H1 (cell line): ENCODE measurements around the gene TXNDC11. TPM values are rescaled to one million over a fixed set of nuclear protein-coding genes. Genes with fewer than 3 reads are reported as not detected.

Experiments
- CTCF ChIA-PET: fragments of 300-600 bp; sonication (Branson Sonifier 250); formaldehyde crosslinking; loops from one replicate; lab custom pipeline; 2021; ENCODE audit not compliant: partially characterized antibody; lab: Charles Lee
- POLR2A ChIA-PET: fragments of 300-600 bp; sonication (Branson Sonifier 250); formaldehyde crosslinking; loops from one replicate; lab custom pipeline; 2021; ENCODE audit warnings: inconsistent platforms; ENCODE audit not compliant: partially characterized antibody; lab: Charles Lee
- DNase-seq, 2 experiments: peaks; one replicate each; pipeline versions ENCODE4 v3.0.0 to v3.0.0-alpha.2; 2010 to 2022; ENCODE audit warnings: low spot score in 2 of 2, low read depth in 1 of 2, mixed read lengths in 1 of 2
- FAIRE-seq: peaks from 2 replicates; lab custom pipeline; 2011; peaks lifted over from hg19 to GRCh38; lab: Jason Lieb, UNC
- H2AFZ ChIP-seq: 2 replicates; pipeline ENCODE4 v1.8.1; 2012; ENCODE audit warnings: low read length, inconsistent platforms
- H2AK5ac ChIP-seq: 2 replicates; pipeline ENCODE4 v1.6.1; 2013; ENCODE audit warnings: low read depth, low read length
- H2BK120ac ChIP-seq: replicated peaks from 2 replicates; pipeline ENCODE3; 2013; ENCODE audit warnings: low read depth, low read length, inconsistent platforms
- H2BK12ac ChIP-seq: 2 replicates; pipeline ENCODE4 v1.6.1; 2013; ENCODE audit warnings: low read depth, low read length
- H2BK15ac ChIP-seq: 2 replicates; pipeline ENCODE4 v1.6.1; 2013; ENCODE audit warnings: low read length
- H2BK20ac ChIP-seq: 2 replicates; pipeline ENCODE4 v1.6.1; 2013; ENCODE audit warnings: low read length
- H2BK5ac ChIP-seq: 2 replicates; pipeline ENCODE4 v1.6.1; 2013; ENCODE audit warnings: low read depth, low read length
- H3K14ac ChIP-seq: 2 replicates; pipeline ENCODE4 v1.6.1; 2013; ENCODE audit warnings: inconsistent platforms; ENCODE audit not compliant: insufficient read length
- H3K18ac ChIP-seq: 2 replicates; pipeline ENCODE4 v1.6.1; 2013; ENCODE audit warnings: low read length; ENCODE audit errors: extremely low read depth
- H3K23ac ChIP-seq: 2 replicates; pipeline ENCODE4 v1.6.1; 2013; ENCODE audit warnings: inconsistent platforms; ENCODE audit not compliant: insufficient read length
- H3K23me2 ChIP-seq: 2 replicates; pipeline ENCODE4 v1.6.1; 2013; ENCODE audit warnings: low read depth, low read length
- H3K27ac ChIP-seq: 2 replicates; pipeline ENCODE4 v1.6.1; 2011; ENCODE audit warnings: low read depth, low read length, inconsistent platforms
- H3K27me3 ChIP-seq, 4 experiments: replicated peaks in 1 of 4; 1 replicate in 1 of 4; 2 replicates in 3 of 4; pipeline versions ENCODE4 v1.6.1 to v1.8.1; 2011 to 2013; ENCODE audit warnings: low read length in 3 of 4, mild to moderate bottlenecking in 3 of 4, inconsistent platforms in 2 of 4, mixed read lengths in 2 of 4, moderate library complexity in 1 of 4; ENCODE audit not compliant: control insufficient read depth in 3 of 4, insufficient read depth in 3 of 4; ENCODE audit errors: extremely low read depth in 1 of 4
- H3K36me3 ChIP-seq, 4 experiments: 2 replicates each; pipeline versions ENCODE4 v1.6.1 to v1.8.1; 2011 to 2013; ENCODE audit warnings: mild to moderate bottlenecking in 4 of 4, low read length in 3 of 4, moderate library complexity in 2 of 4, control low read depth in 1 of 4, inconsistent platforms in 1 of 4; ENCODE audit not compliant: insufficient read depth in 4 of 4, control insufficient read depth in 2 of 4
- H3K4ac ChIP-seq: replicated peaks from 2 replicates; pipeline ENCODE3; 2013; ENCODE audit warnings: low read length, low read depth, mixed read lengths, inconsistent platforms; ENCODE audit not compliant: insufficient read length
- H3K4me1 ChIP-seq, 4 experiments: replicated peaks in 1 of 4; 1 replicate in 1 of 4; 2 replicates in 3 of 4; pipeline versions ENCODE4 v1.6.1 to v1.8.1; 2011 to 2013; ENCODE audit warnings: low read length in 3 of 4, inconsistent platforms in 2 of 4, mixed read lengths in 1 of 4; ENCODE audit not compliant: insufficient read depth in 4 of 4, control insufficient read depth in 3 of 4
- H3K4me2 ChIP-seq, 2 experiments: 2 replicates each; pipeline versions ENCODE4 v1.6.1 to v1.8.1; 2011 to 2013; ENCODE audit warnings: low read depth in 2 of 2, low read length in 2 of 2, control low read depth in 1 of 2, inconsistent platforms in 1 of 2, mild to moderate bottlenecking in 1 of 2; ENCODE audit not compliant: insufficient read depth in 1 of 2
- H3K4me3 ChIP-seq, 4 experiments: fragments of 200-600, 300-600 bp in 1 of 4; sonication (generic), shearing (Covaris generic), sonication (Bioruptor Twin) in 1 of 4; 2 replicates each; pipeline versions ENCODE4 v1.5.1 to v1.8.1; 2011 to 2016; ENCODE audit warnings: low read length in 4 of 4, low read depth in 3 of 4, control low read depth in 2 of 4, inconsistent platforms in 2 of 4, mild to moderate bottlenecking in 2 of 4, mixed read lengths in 1 of 4, moderate library complexity in 1 of 4; ENCODE audit not compliant: insufficient read depth in 2 of 4; ENCODE audit errors: extremely low read depth in 1 of 4
- H3K56ac ChIP-seq: replicated peaks from 2 replicates; pipeline ENCODE3; 2013; ENCODE audit warnings: low read depth, mild to moderate bottlenecking, mixed read lengths, low read length, inconsistent platforms; ENCODE audit not compliant: insufficient read length
- H3K79me1 ChIP-seq: 2 replicates; pipeline ENCODE4 v1.6.1; 2013; ENCODE audit warnings: low read depth, low read length, control low read depth
- H3K79me2 ChIP-seq, 2 experiments: 2 replicates each; pipeline versions ENCODE4 v1.6.1 to v1.8.1; 2012 to 2013; ENCODE audit warnings: low read length in 2 of 2, mild to moderate bottlenecking in 2 of 2, inconsistent platforms in 1 of 2; ENCODE audit not compliant: insufficient read depth in 2 of 2, control insufficient read depth in 1 of 2
- H3K9ac ChIP-seq, 4 experiments: replicated peaks in 1 of 4; 1 replicate in 1 of 4; 2 replicates in 3 of 4; pipeline versions ENCODE4 v1.6.1 to v1.8.1; 2011 to 2013; ENCODE audit warnings: low read depth in 3 of 4, low read length in 3 of 4, control low read depth in 2 of 4, mild to moderate bottlenecking in 2 of 4, moderate library complexity in 2 of 4, inconsistent platforms in 1 of 4; ENCODE audit errors: extremely low read depth in 1 of 4
- H3K9me3 ChIP-seq, 2 experiments: 2 replicates each; pipeline versions ENCODE4 v1.6.1 to v1.8.1; 2012 to 2013; ENCODE audit warnings: mild to moderate bottlenecking in 2 of 2, moderate library complexity in 2 of 2, control low read depth in 1 of 2, inconsistent platforms in 1 of 2, low read depth in 1 of 2, low read length in 1 of 2, mixed read lengths in 1 of 2; ENCODE audit not compliant: insufficient read depth in 2 of 2
- H4K20me1 ChIP-seq, 2 experiments: replicated peaks in 1 of 2; 2 replicates each; pipeline versions ENCODE3 to v1.8.1; 2011 to 2013; ENCODE audit warnings: inconsistent platforms in 2 of 2, low read length in 2 of 2, mild to moderate bottlenecking in 1 of 2; ENCODE audit not compliant: insufficient read depth in 2 of 2, control insufficient read depth in 1 of 2
- H4K5ac ChIP-seq: 2 replicates; pipeline ENCODE4 v1.6.1; 2013; ENCODE audit warnings: low read length, low read depth, mixed read lengths, inconsistent platforms; ENCODE audit not compliant: insufficient read length
- H4K8ac ChIP-seq: 2 replicates; pipeline ENCODE4 v1.8.0; 2013; ENCODE audit warnings: mild to moderate bottlenecking, moderate library complexity, low read length, inconsistent platforms; ENCODE audit not compliant: insufficient read depth; ENCODE audit errors: extremely low read depth
- H4K91ac ChIP-seq: replicated peaks from 2 replicates; pipeline ENCODE3; 2013; ENCODE audit warnings: low read length, mixed read lengths, inconsistent platforms; ENCODE audit not compliant: insufficient read length
- CTBP2 ChIP-seq: IDR thresholded peaks from 2 replicates; pipeline ENCODE4 v1.7.0; 2011; ENCODE audit warnings: borderline replicate concordance, mild to moderate bottlenecking, moderate library complexity, mixed read lengths, low read length; ENCODE audit not compliant: insufficient read depth, insufficient read length
- EP300 ChIP-seq, 2 experiments: IDR thresholded peaks; 1 replicate in 1 of 2; 2 replicates in 1 of 2; pipeline ENCODE4 v1.6.1; 2011 to 2012; ENCODE audit warnings: low read depth in 2 of 2, low read length in 2 of 2, mild to moderate bottlenecking in 2 of 2, borderline replicate concordance in 1 of 2, inconsistent platforms in 1 of 2, moderate library complexity in 1 of 2
- JUND ChIP-seq: IDR thresholded peaks from 2 replicates; pipeline ENCODE4 v1.6.1; 2011; ENCODE audit warnings: mild to moderate bottlenecking, improper control_type of control experiment, low read length
- KDM1A ChIP-seq: fragments of 200-600, 300-600 bp; sonication (generic); IDR thresholded peaks from 2 replicates; pipeline ENCODE4 v1.7.1; 2016; ENCODE audit warnings: mild to moderate bottlenecking, low read length, borderline replicate concordance
- RAD21 ChIP-seq, 2 experiments: IDR thresholded peaks in 1 of 2; conservative IDR thresholded peaks in 1 of 2; 2 replicates each; pipeline ENCODE4 v1.6.1; 2011; ENCODE audit warnings: low read depth in 2 of 2, low read length in 2 of 2, improper control_type of control experiment in 1 of 2, inconsistent platforms in 1 of 2, mild to moderate bottlenecking in 1 of 2, moderate library complexity in 1 of 2
- RXRA ChIP-seq: IDR thresholded peaks from 2 replicates; pipeline ENCODE4 v1.6.1; 2011; ENCODE audit warnings: low read depth, mild to moderate bottlenecking, low read length, moderate library complexity; ENCODE audit not compliant: insufficient read depth
- TAF7 ChIP-seq: optimal IDR thresholded peaks from 2 replicates; pipeline ENCODE3; 2011; ENCODE audit warnings: low read depth, mild to moderate bottlenecking, inconsistent platforms, low read length, moderate library complexity, borderline replicate concordance
- WGBS, 2 experiments: shearing (Covaris generic) in 1 of 2; methylation state at CpG; one replicate each; pipeline versions ENCODE4 v1.1.6 to v1.1.7; 2013 to 2015; ENCODE audit warnings: low lambda C conversion rate in 2 of 2, mixed read lengths in 2 of 2, inconsistent platforms in 1 of 2, low coverage in 1 of 2, missing lambda C conversion rate in 1 of 2; ENCODE audit not compliant: insufficient replicate concordance in 2 of 2, insufficient coverage in 1 of 2, insufficient read length in 1 of 2; ENCODE audit errors: extremely low coverage in 1 of 2, missing lambda C conversion rate in 1 of 2; 5-methylcytosine and 5-hydroxymethylcytosine counted together
- polyA plus RNA-seq, 7 experiments: library from polyadenylated mRNA; depleted of rRNA in 3 of 7; stranded (reverse) in 5 of 7; unstranded in 2 of 7; fragments of >200 nt in 5 of 7; fragments of 200-250 nt in 2 of 7; gene quantifications; 1 replicate in 5 of 7; 2 replicates in 1 of 7; 4 replicates in 1 of 7; pipeline versions ENCODE4 v1.2.1 to v1.2.3, GENCODE V29; 2011 to 2013; ENCODE audit warnings: missing spikeins in 2 of 7, mixed read lengths in 2 of 7
- total RNA-seq: library from RNA; stranded (reverse); fragmentation: NEBNext Ultra II Directional; extraction: Animal tissue kit (Norgen Biotek cat#: 25700); gene quantifications from 2 replicates; pipeline ENCODE4 v1.2.1, GENCODE V29; 2021

TXNDC11 gene
- total and polyA plus RNA-seq, 2 of the 8 experiments (the other 6 are each of a cell fraction or from before 2014, with no cell fraction given), result 13.5 to 13.8 TPM

- no peaks in the 10 kb centered on the region for H3K79me2 ChIP-seq
- H3K23me2 ChIP-seq, result peaks cover 2% of the 10 kb centered on the region
- H3K9me3 ChIP-seq, result no peaks in the 10 kb centered on the region
- no peak overlapping the region for H2AFZ ChIP-seq
- no peak overlapping the region for H3K4me2 ChIP-seq
- no peak overlapping the region for H4K91ac ChIP-seq
- TF ChIP-seq CTBP2 (no peak), EP300 (IDR thresholded peaks at IDR 0.05; ENCODE audit: borderline replicate concordance in 1 of 2, low read depth in 2 of 2, low read length in 2 of 2) (no peak), RAD21 (IDR thresholded peaks at IDR 0.05 in 1 of 2, conservative IDR thresholded peaks at IDR 0.05 in 1 of 2; ENCODE audit: low read depth in 2 of 2, low read length in 2 of 2) (no peak), TAF7 (no peak), RXRA (no peak), JUND (no peak), KDM1A (no peak)
- H3K4me3 ChIP-seq, result no peak overlapping the region
- H3K56ac ChIP-seq, result no peak overlapping the region
- CTCF ChIA-PET, result no interaction called here
- H2BK120ac ChIP-seq, result no peak overlapping the region
- no peak overlapping the region for H2AK5ac ChIP-seq
- no peak overlapping the region for H4K8ac ChIP-seq
- DNase-seq (no peak), FAIRE-seq (no peak)
- 85% methylated on average over 7 of the region's 7 CpGs; no CpG with 5 or more reads in 1 of the 2 experiments for WGBS, 2 experiments
- H3K4me1 ChIP-seq, result no peaks in the 10 kb centered on the region
- POLR2A ChIA-PET, result no interaction called here
- no peak overlapping the region for H3K4ac ChIP-seq
- no peak overlapping the region for H2BK5ac ChIP-seq
- H3K27me3 ChIP-seq, result no peaks in the 10 kb centered on the region
- H3K14ac ChIP-seq, result no peak overlapping the region
- H3K18ac ChIP-seq, result no peak overlapping the region
- no peak overlapping the region for H3K27ac ChIP-seq
- H3K36me3 ChIP-seq, result peaks cover 14 to 30% (median 22%) of the 10 kb centered on the region in 4 experiments
- H3K23ac ChIP-seq, result no peak overlapping the region
- H3K9ac ChIP-seq, result no peak overlapping the region; a peak in 1 of 7 replicates
- H2BK20ac ChIP-seq, result no peak overlapping the region
- no peak overlapping the region for H4K5ac ChIP-seq
- no peaks in the 10 kb centered on the region for H4K20me1 ChIP-seq
- H3K79me1 ChIP-seq, result no peaks in the 10 kb centered on the region
- H2BK12ac ChIP-seq, result no peak overlapping the region
- H2BK15ac ChIP-seq, result no peak overlapping the region
Observed at GRCh38 chr16:11747949-11748403, 5.3 kb upstream of the TXNDC11 start.
